ENCODE data around the gene GPR17.

DNA sequence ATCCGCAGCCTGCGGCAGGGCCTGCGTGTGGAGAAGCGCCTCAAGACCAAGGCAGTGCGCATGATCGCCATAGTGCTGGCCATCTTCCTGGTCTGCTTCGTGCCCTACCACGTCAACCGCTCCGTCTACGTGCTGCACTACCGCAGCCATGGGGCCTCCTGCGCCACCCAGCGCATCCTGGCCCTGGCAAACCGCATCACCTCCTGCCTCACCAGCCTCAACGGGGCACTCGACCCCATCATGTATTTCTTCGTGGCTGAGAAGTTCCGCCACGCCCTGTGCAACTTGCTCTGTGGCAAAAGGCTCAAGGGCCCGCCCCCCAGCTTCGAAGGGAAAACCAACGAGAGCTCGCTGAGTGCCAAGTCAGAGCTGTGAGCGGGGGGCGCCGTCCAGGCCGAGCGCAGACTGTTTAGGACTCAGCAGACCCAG is 5.4 kb downstream of the GPR17 start:
- TF ChIP-seq ZFP3 (CRISPR knock-in tag; IDR thresholded peaks at IDR 0.05) (no peak), ARNTL (CRISPR knock-in tag; IDR thresholded peaks at IDR 0.05; ENCODE audit: borderline replicate concordance, low read depth) (no peak), ZFP30 (CRISPR knock-in tag; IDR thresholded peaks at IDR 0.05) (no peak)

All from SK-N-SH treated with all-trans-retinoic acid at 6 μM for 48 hours (cell line).